Vagina (tissue), 2 donors: ENCODE data around the gene B3GAT3.

ENCODE experiments used
- POLR2A ChIP-seq, 2 donors: fragments of 450-650 bp; IDR thresholded peaks; one replicate each; pipeline ENCODE4 v1.6.1; 2017; ENCODE audit warnings: antibody characterized with exemption in 2 of 2, mild to moderate bottlenecking in 2 of 2, moderate library complexity in 2 of 2
- POLR2AphosphoS5 ChIP-seq, 2 donors: sonication (generic); formaldehyde crosslinking; IDR thresholded peaks; one replicate each; pipeline ENCODE4 v1.9.0; 2017; ENCODE audit warnings: antibody characterized with exemption in 2 of 2, mild to moderate bottlenecking in 2 of 2, low read depth in 1 of 2; ENCODE audit not compliant: insufficient read depth in 1 of 2
- TF ChIP-seq, protein P1 (sequence below), 3 experiments: fragments of 450-650 bp in 2 of 3; fragments of 200-600 bp in 1 of 3; sonication (generic) in 1 of 3; IDR thresholded peaks; one replicate each; pipeline ENCODE4 v1.5.1; 2017 to 2019; ENCODE audit warnings: antibody characterized with exemption in 3 of 3, mild to moderate bottlenecking in 2 of 3, moderate library complexity in 2 of 3

DNA sequence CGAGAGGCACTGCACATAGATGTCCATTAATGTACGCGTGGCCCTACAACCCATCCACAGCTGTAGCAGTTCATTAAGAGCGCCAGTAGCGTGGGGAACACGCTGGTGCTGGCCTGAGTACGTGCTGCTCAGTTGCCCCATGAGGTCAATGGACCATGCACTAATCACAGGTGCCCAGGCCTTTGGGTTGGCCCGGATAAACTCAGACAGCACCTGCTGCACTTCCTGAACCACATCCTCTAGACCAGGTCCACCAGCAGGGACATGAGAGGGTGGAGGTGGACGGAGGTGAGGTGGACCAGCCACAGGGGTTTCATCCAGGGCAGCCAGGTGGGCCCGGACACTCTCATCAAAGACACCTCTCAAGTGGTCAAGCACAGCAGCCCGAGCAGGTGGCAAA lies 27.7 kb upstream of the B3GAT3 start:
- TF ChIP-seq, protein P1, sequence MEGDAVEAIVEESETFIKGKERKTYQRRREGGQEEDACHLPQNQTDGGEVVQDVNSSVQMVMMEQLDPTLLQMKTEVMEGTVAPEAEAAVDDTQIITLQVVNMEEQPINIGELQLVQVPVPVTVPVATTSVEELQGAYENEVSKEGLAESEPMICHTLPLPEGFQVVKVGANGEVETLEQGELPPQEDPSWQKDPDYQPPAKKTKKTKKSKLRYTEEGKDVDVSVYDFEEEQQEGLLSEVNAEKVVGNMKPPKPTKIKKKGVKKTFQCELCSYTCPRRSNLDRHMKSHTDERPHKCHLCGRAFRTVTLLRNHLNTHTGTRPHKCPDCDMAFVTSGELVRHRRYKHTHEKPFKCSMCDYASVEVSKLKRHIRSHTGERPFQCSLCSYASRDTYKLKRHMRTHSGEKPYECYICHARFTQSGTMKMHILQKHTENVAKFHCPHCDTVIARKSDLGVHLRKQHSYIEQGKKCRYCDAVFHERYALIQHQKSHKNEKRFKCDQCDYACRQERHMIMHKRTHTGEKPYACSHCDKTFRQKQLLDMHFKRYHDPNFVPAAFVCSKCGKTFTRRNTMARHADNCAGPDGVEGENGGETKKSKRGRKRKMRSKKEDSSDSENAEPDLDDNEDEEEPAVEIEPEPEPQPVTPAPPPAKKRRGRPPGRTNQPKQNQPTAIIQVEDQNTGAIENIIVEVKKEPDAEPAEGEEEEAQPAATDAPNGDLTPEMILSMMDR (IDR thresholded peaks at IDR 0.05): no peak
- no peak for TF ChIP-seq POLR2A (IDR thresholded peaks at IDR 0.05)
- TF ChIP-seq POLR2AphosphoS5 (IDR thresholded peaks at IDR 0.05; ENCODE audit: insufficient read depth in 1 of 2, low read depth in 1 of 2): no peak
